CD14-positive monocyte (primary cell): ENCODE measurements around the gene P2RX5. TPM values are rescaled to one million over a fixed set of nuclear protein-coding genes. Genes with fewer than 3 reads are reported as not detected.

Experiments used
- DNase-seq, 3 donors: peaks; one replicate each; pipeline ENCODE4 v3.0.0-alpha.2; 2011 to 2022
- H2AFZ ChIP-seq: 2 replicates; pipeline ENCODE4 v1.6.0; 2012; ENCODE audit warnings: mild to moderate bottlenecking, low read depth, low read length, inconsistent platforms; ENCODE audit not compliant: insufficient read depth, poor library complexity, severe bottlenecking
- H3K27ac ChIP-seq, 2 donors: 1 replicate in 1 of 2; 2 replicates in 1 of 2; pipeline ENCODE4 v1.5.1; 2012 to 2013; ENCODE audit warnings: low read length in 2 of 2, control low read depth in 1 of 2, inconsistent platforms in 1 of 2, low read depth in 1 of 2, mild to moderate bottlenecking in 1 of 2
- H3K27me3 ChIP-seq, 2 donors: one replicate each; pipeline versions ENCODE4 v1.6.0 to v1.6.1; 2011 to 2013; ENCODE audit warnings: low read length in 2 of 2; ENCODE audit not compliant: control insufficient read depth in 2 of 2, insufficient read depth in 2 of 2
- H3K36me3 ChIP-seq, 2 donors: replicated peaks in 1 of 2; 1 replicate in 1 of 2; 2 replicates in 1 of 2; pipeline versions ENCODE4 v1.5.1 to v1.6.1; 2012 to 2013; ENCODE audit warnings: low read length in 2 of 2, control low read depth in 1 of 2, inconsistent platforms in 1 of 2, mild to moderate bottlenecking in 1 of 2; ENCODE audit not compliant: insufficient read depth in 2 of 2, control insufficient read depth in 1 of 2
- H3K4me1 ChIP-seq, 2 donors: 1 replicate in 1 of 2; 2 replicates in 1 of 2; pipeline versions ENCODE4 v1.5.1 to v1.6.1; 2012 to 2013; ENCODE audit warnings: low read length in 2 of 2, control low read depth in 1 of 2, inconsistent platforms in 1 of 2, mild to moderate bottlenecking in 1 of 2, moderate library complexity in 1 of 2; ENCODE audit not compliant: insufficient read depth in 2 of 2, control insufficient read depth in 1 of 2
- H3K4me2 ChIP-seq: replicated peaks from 2 replicates; pipeline ENCODE3; 2012; ENCODE audit warnings: low read length, moderate library complexity, mild to moderate bottlenecking; ENCODE audit not compliant: poor library complexity, severe bottlenecking; ENCODE audit errors: extremely low read depth
- H3K4me3 ChIP-seq, 3 experiments: fragments of 200-600 bp in 1 of 3; sonication (generic) in 1 of 3; replicated peaks in 1 of 3; 1 replicate in 2 of 3; 2 replicates in 1 of 3; pipeline ENCODE4 v1.5.1; 2011 to 2013; ENCODE audit warnings: low read length in 3 of 3, mild to moderate bottlenecking in 3 of 3, control low read depth in 2 of 3, low read depth in 2 of 3, inconsistent platforms in 1 of 3, moderate library complexity in 1 of 3
- H3K79me2 ChIP-seq: 2 replicates; pipeline ENCODE4 v1.6.0; 2012; ENCODE audit warnings: mild to moderate bottlenecking, control low read depth, inconsistent platforms, low read length, moderate library complexity; ENCODE audit not compliant: insufficient read depth
- H3K9ac ChIP-seq: 2 replicates; pipeline ENCODE4 v1.6.0; 2017; ENCODE audit warnings: low read length, mild to moderate bottlenecking; ENCODE audit not compliant: insufficient read depth, poor library complexity, severe bottlenecking
- H3K9me3 ChIP-seq, 2 donors: replicated peaks in 1 of 2; 1 replicate in 1 of 2; 2 replicates in 1 of 2; pipeline versions ENCODE4 v1.5.1 to v1.6.1; 2012 to 2013; ENCODE audit warnings: low read length in 2 of 2, control low read depth in 1 of 2; ENCODE audit not compliant: control insufficient read depth in 1 of 2, insufficient read depth in 1 of 2
- H4K20me1 ChIP-seq: 2 replicates; pipeline ENCODE4 v1.6.0; 2012; ENCODE audit warnings: mild to moderate bottlenecking, low read length, control low read depth, moderate library complexity; ENCODE audit not compliant: insufficient read depth
- H3K27ac Mint-ChIP-seq, 7 donors: one replicate each; pipeline ENCODE4 v1.8.0; 2020; ENCODE audit warnings: mild to moderate bottlenecking in 7 of 7, mixed read lengths in 7 of 7, moderate library complexity in 6 of 7, inconsistent platforms in 2 of 7
- H3K27me3 Mint-ChIP-seq, 3 donors: one replicate each; pipeline ENCODE4 v1.8.0; 2021 to 2022; ENCODE audit warnings: low read depth in 3 of 3, mild to moderate bottlenecking in 3 of 3, mixed read lengths in 3 of 3, moderate library complexity in 3 of 3, inconsistent platforms in 1 of 3
- H3K36me3 Mint-ChIP-seq, 2 donors: one replicate each; pipeline ENCODE4 v1.8.0; 2020; ENCODE audit warnings: mixed read lengths in 2 of 2, inconsistent platforms in 1 of 2, mild to moderate bottlenecking in 1 of 2
- H3K4me1 Mint-ChIP-seq: one replicate; pipeline ENCODE4 v1.8.0; 2020; ENCODE audit warnings: mild to moderate bottlenecking, mixed read lengths
- H3K4me3 Mint-ChIP-seq, 2 donors: one replicate each; pipeline ENCODE4 v1.8.0; 2020; ENCODE audit warnings: mild to moderate bottlenecking in 2 of 2, mixed read lengths in 2 of 2, moderate library complexity in 1 of 2
- H3K9me3 Mint-ChIP-seq, 7 donors: one replicate each; pipeline ENCODE4 v1.8.0; 2020 to 2022; ENCODE audit warnings: mixed read lengths in 7 of 7, mild to moderate bottlenecking in 6 of 7, moderate library complexity in 6 of 7, inconsistent platforms in 2 of 7
- CTCF ChIP-seq: fragments of 200-600 bp; IDR thresholded peaks from one replicate; pipeline ENCODE4 v1.8.0; 2022; ENCODE audit warnings: antibody characterized with exemption, mild to moderate bottlenecking
- WGBS: methylation state at CpG from one replicate; pipeline ENCODE4 v1.1.5; 2013; ENCODE audit warnings: missing lambda C conversion rate; ENCODE audit not compliant: insufficient coverage; 5-methylcytosine and 5-hydroxymethylcytosine counted together
- intact Hi-C, 2 donors: fragments of 100-400 bp; cut with micrococcal nuclease; formaldehyde crosslinking; loops; one replicate each; pipeline versions ENCODE4 v1.15.0 to v1.15.1; 2023
- polyA plus RNA-seq, 3 donors: library from polyadenylated mRNA; depleted of rRNA in 1 of 3; unstranded in 2 of 3; stranded (reverse) in 1 of 3; fragments of 300-500 nt in 2 of 3; fragments of >200 nt in 1 of 3; fragmentation: Illumina TruSeq in 2 of 3; gene quantifications; 1 replicate in 2 of 3; 2 replicates in 1 of 3; pipeline ENCODE4 v1.2.3, GENCODE V29; 2012 to 2021

The P2RX5 gene
- polyA plus RNA-seq, 3 donors, result 0.64 to 8.8 (median 3.4) TPM

GRCh38 chr17:3739422-3740124 lies 43.6 kb upstream of the P2RX5 start:
- Histone ChIP-seq H3K27ac (no peak overlapping the region), H2AFZ (no peak overlapping the region)

More at GRCh38 chr17:3739422-3740124, 43.6 kb upstream of the P2RX5 start:
- peaks cover 23% of the 10 kb centered on the region for H3K4me1 Mint-ChIP-seq
- no peak overlapping the region for H3K4me2 ChIP-seq
- H3K4me3 ChIP-seq, result no peak overlapping the region
- H3K4me3 Mint-ChIP-seq, result no peak overlapping the region
- H3K9me3 ChIP-seq, result no peaks in the 10 kb centered on the region
- H3K27me3 ChIP-seq, result no peaks in the 10 kb centered on the region
- no peak overlapping the region for H3K9ac ChIP-seq
- no peak for DNase-seq
- intact Hi-C loops, result loop anchor here in 1 of 2 donors (10.0 kb wide), 1 partner anchor 265 kb away; no protein-coding TSS in a partner anchor
- no peaks in the 10 kb centered on the region for H3K36me3 ChIP-seq
- no peaks in the 10 kb centered on the region for H4K20me1 ChIP-seq
- peaks cover 0 to 7% (median 4%) of the 10 kb centered on the region in 7 donors for H3K9me3 Mint-ChIP-seq
- peaks cover 2 to 6% (median 3%) of the 10 kb centered on the region in 3 donors for H3K27me3 Mint-ChIP-seq
- no peaks in the 10 kb centered on the region for H3K79me2 ChIP-seq
- no peak for TF ChIP-seq CTCF
- H3K36me3 Mint-ChIP-seq, result no peaks in the 10 kb centered on the region
- H3K4me1 ChIP-seq, result peaks cover 18 to 22% of the 10 kb centered on the region in 2 donors
- WGBS, result 96% methylated on average over 13 of the region's 16 CpGs
- peak overlapping the region in 5 of 7 donors; percentile 16 to 78 (median 66) for H3K27ac Mint-ChIP-seq
